Osteocyte (in vitro differentiated cells): ENCODE results near the gene SLC35F5. TPM values are rescaled to one million over a fixed set of nuclear protein-coding genes. Genes with fewer than 3 reads are reported as not detected.
"Not testable (repeated sequence)": the region's sequence is repeated elsewhere in the genome, so short reads cannot be mapped to it uniquely, and the experiment has no call there.

Source experiments
- DNase-seq: peaks from one replicate; pipeline ENCODE4 v3.0.0; 2021; ENCODE audit warnings: mixed read lengths; ENCODE audit not compliant: unreplicated experiment; ENCODE audit errors: extremely low spot score
- H3K27ac Mint-ChIP-seq: one replicate; pipeline ENCODE4 v1.8.0; 2021; ENCODE audit warnings: mild to moderate bottlenecking, mixed read lengths; ENCODE audit not compliant: unreplicated experiment
- H3K27me3 Mint-ChIP-seq: one replicate; pipeline ENCODE4 v1.8.0; 2021; ENCODE audit warnings: mixed read lengths; ENCODE audit not compliant: unreplicated experiment
- H3K36me3 Mint-ChIP-seq: one replicate; pipeline ENCODE4 v1.8.0; 2021; ENCODE audit warnings: mixed read lengths; ENCODE audit not compliant: unreplicated experiment
- H3K4me1 Mint-ChIP-seq: one replicate; pipeline ENCODE4 v1.8.0; 2021; ENCODE audit warnings: mixed read lengths; ENCODE audit not compliant: unreplicated experiment
- H3K4me3 Mint-ChIP-seq: one replicate; pipeline ENCODE4 v1.8.0; 2021; ENCODE audit warnings: mild to moderate bottlenecking, moderate library complexity, mixed read lengths; ENCODE audit not compliant: unreplicated experiment
- H3K9me3 Mint-ChIP-seq: one replicate; pipeline ENCODE4 v1.8.0; 2021; ENCODE audit warnings: mixed read lengths; ENCODE audit not compliant: unreplicated experiment
- CTCF ChIP-seq: fragments of 200-600 bp; sonication (generic); IDR thresholded peaks from 2 replicates; pipeline ENCODE4 v1.5.0; 2021; ENCODE audit warnings: antibody characterized with exemption, mild to moderate bottlenecking, moderate library complexity
- total RNA-seq: library from RNA; stranded (reverse); gene quantifications from 2 replicates; pipeline ENCODE4 v1.2.1, GENCODE V29; 2021

The SLC35F5 gene
- total RNA-seq, 1 donor from 2014 or later, result 83.4 TPM

- Mint-ChIP-seq H3K4me3 (no peak overlapping the region), H3K27me3 (peaks cover 4% of the 10 kb centered on the region), H3K27ac (no peak overlapping the region), H3K36me3 (no peaks in the 10 kb centered on the region), H3K9me3 (no peaks in the 10 kb centered on the region), H3K4me1 (no peaks in the 10 kb centered on the region)
- DNase-seq, result no peak
- TF ChIP-seq CTCF, result no peak
These were observed 58.9 kb downstream of the SLC35F5 start for GRCh38 chr2:113697516-113697915.

GRCh38 chr2:113694438-113694837 is 62.0 kb downstream of the SLC35F5 start:
- H3K27ac Mint-ChIP-seq, result no peak overlapping the region
- DNase-seq, result no peak
- H3K36me3 Mint-ChIP-seq, result no peaks in the 10 kb centered on the region
- no peak for TF ChIP-seq CTCF
- peaks cover 18% of the 10 kb centered on the region for H3K27me3 Mint-ChIP-seq
- no peaks in the 10 kb centered on the region for H3K9me3 Mint-ChIP-seq
- no peak overlapping the region for H3K4me3 Mint-ChIP-seq
- H3K4me1 Mint-ChIP-seq, result no peaks in the 10 kb centered on the region

- no peak for TF ChIP-seq CTCF
- no peaks in the 10 kb centered on the region for H3K4me1 Mint-ChIP-seq
These were observed 63.6 kb downstream of the SLC35F5 start for GRCh38 chr2:113692698-113693428.

GRCh38 chr2:113690871-113691270 is 65.6 kb downstream of the SLC35F5 start:
- not testable (repeated sequence) for H3K36me3 Mint-ChIP-seq, H3K9me3 Mint-ChIP-seq, H3K4me1 Mint-ChIP-seq, H3K27ac Mint-ChIP-seq, DNase-seq, H3K4me3 Mint-ChIP-seq
- H3K27me3 Mint-ChIP-seq, result peaks cover 31% of the 10 kb centered on the region

More at GRCh38 chr2:113692698-113693428, 63.6 kb downstream of the SLC35F5 start:
- Mint-ChIP-seq H3K27me3 (peaks cover 29% of the 10 kb centered on the region), H3K36me3 (no peaks in the 10 kb centered on the region), H3K9me3 (no peaks in the 10 kb centered on the region), H3K27ac (no peak overlapping the region), H3K4me3 (no peak overlapping the region)
- no peak for DNase-seq

- TF ChIP-seq CTCF, result no peak
- H3K36me3 Mint-ChIP-seq, result no peaks in the 10 kb centered on the region
- H3K27me3 Mint-ChIP-seq, result peaks cover 37% of the 10 kb centered on the region
- no peak overlapping the region for H3K4me3 Mint-ChIP-seq
- no peak for DNase-seq
- no peaks in the 10 kb centered on the region for H3K4me1 Mint-ChIP-seq
- H3K9me3 Mint-ChIP-seq, result no peaks in the 10 kb centered on the region
- H3K27ac Mint-ChIP-seq, result no peak overlapping the region
These were observed 69.9 kb downstream of the SLC35F5 start for GRCh38 chr2:113686537-113686936.
